Lung (tissue), 12 donors: ENCODE data around the gene SRPK2. TPM values are rescaled to one million over a fixed set of nuclear protein-coding genes. Genes with fewer than 3 reads are reported as not detected.

Experiments used
- ATAC-seq: fragments of 200-7000 bp; cut with Tn5 transposase; one replicate; pipeline ENCODE4 v1.9.1; 2020; ENCODE audit warnings: moderate number of reproducible peaks; ENCODE audit not compliant: insufficient read depth, low FRiP score
- DNase-seq, 3 donors: peaks; one replicate each; pipeline ENCODE4 v3.0.0-alpha.2; 2013 to 2017
- H3K27ac ChIP-seq, 2 donors: one replicate each; pipeline ENCODE4 v1.5.1; 2013; ENCODE audit warnings: mild to moderate bottlenecking in 2 of 2, moderate library complexity in 2 of 2, control low read depth in 1 of 2, inconsistent platforms in 1 of 2, low read depth in 1 of 2, low read length in 1 of 2
- H3K27me3 ChIP-seq, 3 donors: one replicate each; pipeline ENCODE4 v1.5.1; 2013; ENCODE audit warnings: low read length in 2 of 3; ENCODE audit not compliant: control insufficient read depth in 3 of 3, insufficient read depth in 3 of 3
- H3K36me3 ChIP-seq, 4 donors: one replicate each; pipeline ENCODE4 v1.5.1; 2013; ENCODE audit warnings: low read length in 4 of 4, mild to moderate bottlenecking in 1 of 4, moderate library complexity in 1 of 4; ENCODE audit not compliant: control insufficient read depth in 4 of 4, insufficient read depth in 4 of 4
- H3K4me1 ChIP-seq, 5 donors: one replicate each; pipeline ENCODE4 v1.5.1; 2013; ENCODE audit warnings: low read length in 5 of 5, mild to moderate bottlenecking in 2 of 5, moderate library complexity in 1 of 5; ENCODE audit not compliant: control insufficient read depth in 5 of 5, insufficient read depth in 5 of 5
- H3K4me3 ChIP-seq: one replicate; pipeline ENCODE4 v1.5.1; 2013; ENCODE audit warnings: mild to moderate bottlenecking, control low read depth, moderate library complexity
- H3K9ac ChIP-seq, 2 donors: one replicate each; pipeline ENCODE4 v1.5.1; 2013; ENCODE audit warnings: low read length in 2 of 2, control low read depth in 1 of 2; ENCODE audit not compliant: insufficient read depth in 1 of 2
- H3K9me3 ChIP-seq, 4 donors: one replicate each; pipeline ENCODE4 v1.5.1; 2013; ENCODE audit warnings: low read length in 3 of 4, mild to moderate bottlenecking in 1 of 4, moderate library complexity in 1 of 4; ENCODE audit not compliant: control insufficient read depth in 4 of 4, insufficient read depth in 3 of 4
- CTCF ChIP-seq: IDR thresholded peaks from 2 replicates; pipeline ENCODE4 v1.5.1; 2012; ENCODE audit warnings: mild to moderate bottlenecking; ENCODE audit errors: control extremely low read depth, extremely low read depth
- WGBS, 2 donors: extraction: QIAGEN DNeasy Blood & Tissue Kit; methylation state at CpG; one replicate each; pipeline ENCODE4 v1.1.7; 2013; 5-methylcytosine and 5-hydroxymethylcytosine counted together
- polyA plus RNA-seq, 2 donors: library from polyadenylated mRNA; stranded (reverse); fragments of 200-250 nt; gene quantifications; one replicate each; pipeline ENCODE4 v1.2.1, GENCODE V29; 2013
- total RNA-seq, 2 donors: library from RNA; depleted of rRNA in 1 of 2; stranded (reverse); fragments of >200 nt in 1 of 2; gene quantifications; one replicate each; pipeline ENCODE4 v1.2.1, GENCODE V29; 2014 to 2021
- donor health status: control.
- donor health status: control.
- donor health status: Bipolar disorder and iron deficiency.
- donor health status: healthy.
- donor health status: DM: yes; HTN: yes; CAD: no.

SRPK2 gene
- total and polyA plus RNA-seq, 4 donors = 10.8 to 71.2 (median 23.2) TPM

GRCh38 chr7:105137898-105138297, 250.8 kb downstream of the SRPK2 start:
- no peak for TF ChIP-seq CTCF
- DNase-seq = no peak
- WGBS, 2 donors = 84 to 96% methylated on average over 4 of the region's 4 CpGs
- H3K4me3 ChIP-seq = no peak overlapping the region
- H3K4me1 ChIP-seq = peaks cover 0 to 8% (median 4%) of the 10 kb centered on the region in 5 donors
- H3K9me3 ChIP-seq = no peaks in the 10 kb centered on the region
- H3K27ac ChIP-seq = no peak overlapping the region
- H3K36me3 ChIP-seq = peaks cover 3 to 26% (median 14%) of the 10 kb centered on the region in 4 donors
- no peak overlapping the region for H3K9ac ChIP-seq
- H3K27me3 ChIP-seq = no peaks in the 10 kb centered on the region
- ATAC-seq = no peak

GRCh38 chr7:105136221-105136620, 252.5 kb downstream of the SRPK2 start:
- no peaks in the 10 kb centered on the region for H3K9me3 ChIP-seq
- peaks cover 0 to 7% (median 2%) of the 10 kb centered on the region in 5 donors for H3K4me1 ChIP-seq
- ATAC-seq (no peak), DNase-seq (no peak)
- H3K27me3 ChIP-seq = no peaks in the 10 kb centered on the region
- no peak overlapping the region for H3K4me3 ChIP-seq
- H3K36me3 ChIP-seq = peaks cover 6 to 26% (median 14%) of the 10 kb centered on the region in 4 donors
- peak overlapping the region in 1 of 2 donors; percentile 11 for H3K27ac ChIP-seq
- 75 to 86% methylated on average over 3 of the region's 3 CpGs for WGBS, 2 donors
- H3K9ac ChIP-seq = no peak overlapping the region
- no peak for TF ChIP-seq CTCF

- TF ChIP-seq CTCF = no peak
- WGBS, 2 donors = 83 to 86% methylated on average over 9 of the region's 9 CpGs
- no peak overlapping the region for H3K27ac ChIP-seq
- DNase-seq = no peak
- H3K9me3 ChIP-seq = no peaks in the 10 kb centered on the region
- no peak overlapping the region for H3K9ac ChIP-seq
- peaks cover 0 to 8% (median 0%) of the 10 kb centered on the region in 5 donors for H3K4me1 ChIP-seq
- H3K4me3 ChIP-seq = no peak overlapping the region
- ATAC-seq = no peak
- H3K27me3 ChIP-seq = no peaks in the 10 kb centered on the region
- peaks cover 5 to 21% (median 12%) of the 10 kb centered on the region in 4 donors for H3K36me3 ChIP-seq
Measured at GRCh38 chr7:105133986-105134655, 254.6 kb downstream of the SRPK2 start.
